Liver (tissue), 9 donors: Measurements from ENCODE around the gene PYROXD2. TPM values are rescaled to one million over a fixed set of nuclear protein-coding genes. Genes with fewer than 3 reads are reported as not detected.

Experiments used
- DNase-seq: peaks from one replicate; pipeline ENCODE4 v3.0.0-alpha.2; 2017; ENCODE audit warnings: low spot score
- H3K27ac ChIP-seq, 2 donors: one replicate each; pipeline ENCODE4 v1.7.0; 2013; ENCODE audit warnings: inconsistent platforms in 2 of 2, low read length in 2 of 2, control low read depth in 1 of 2, low read depth in 1 of 2, mild to moderate bottlenecking in 1 of 2
- H3K27me3 ChIP-seq, 4 donors: one replicate each; pipeline versions ENCODE4 v1.6.1 to v1.7.0; 2013; ENCODE audit warnings: low read length in 3 of 4, inconsistent platforms in 1 of 4, mild to moderate bottlenecking in 1 of 4, moderate library complexity in 1 of 4; ENCODE audit not compliant: control insufficient read depth in 4 of 4, insufficient read depth in 4 of 4
- H3K36me3 ChIP-seq, 4 donors: one replicate each; pipeline versions ENCODE4 v1.6.1 to v1.7.0; 2013; ENCODE audit warnings: low read length in 3 of 4, mild to moderate bottlenecking in 3 of 4, low read depth in 1 of 4, moderate library complexity in 1 of 4; ENCODE audit not compliant: control insufficient read depth in 4 of 4, insufficient read depth in 3 of 4
- H3K4me1 ChIP-seq, 4 donors: one replicate each; pipeline versions ENCODE4 v1.6.1 to v1.7.0; 2013; ENCODE audit warnings: low read length in 3 of 4, mild to moderate bottlenecking in 3 of 4, moderate library complexity in 1 of 4; ENCODE audit not compliant: control insufficient read depth in 4 of 4, insufficient read depth in 4 of 4
- H3K4me3 ChIP-seq, 3 donors: one replicate each; pipeline versions ENCODE4 v1.6.1 to v1.7.0; 2013; ENCODE audit warnings: low read length in 3 of 3, control low read depth in 1 of 3, low read depth in 1 of 3, mild to moderate bottlenecking in 1 of 3
- H3K9ac ChIP-seq, 2 donors: one replicate each; pipeline ENCODE4 v1.7.0; 2013; ENCODE audit warnings: low read length in 2 of 2, mild to moderate bottlenecking in 2 of 2, moderate library complexity in 2 of 2, control low read depth in 1 of 2, low read depth in 1 of 2
- H3K9me3 ChIP-seq, 4 donors: one replicate each; pipeline versions ENCODE4 v1.6.1 to v1.7.0; 2013; ENCODE audit warnings: low read length in 3 of 4; ENCODE audit not compliant: control insufficient read depth in 4 of 4
- CTCF ChIP-seq: fragments of 150-350 bp; IDR thresholded peaks from 2 replicates; pipeline ENCODE4 v1.5.1; 2017; ENCODE audit warnings: improper control_type of control experiment, low read depth, low read length; ENCODE audit not compliant: missing input control
- EGR1 ChIP-seq, 2 donors: IDR thresholded peaks; 2 replicates each; pipeline ENCODE4 v1.6.1; 2016 to 2018; ENCODE audit warnings: antibody characterized with exemption in 2 of 2, low read depth in 2 of 2
- FOXA1 ChIP-seq: IDR thresholded peaks from 2 replicates; pipeline ENCODE4 v1.6.1; 2016; ENCODE audit warnings: antibody characterized with exemption
- FOXA2 ChIP-seq: IDR thresholded peaks from 2 replicates; pipeline ENCODE4 v1.6.1; 2016; ENCODE audit warnings: antibody characterized with exemption
- GABPA ChIP-seq, 2 donors: IDR thresholded peaks in 1 of 2; conservative IDR thresholded peaks in 1 of 2; 2 replicates each; pipeline ENCODE4 v1.6.1; 2016; ENCODE audit warnings: antibody characterized with exemption in 2 of 2, mild to moderate bottlenecking in 1 of 2, moderate library complexity in 1 of 2
- HNF4A ChIP-seq, 2 donors: conservative IDR thresholded peaks; 2 replicates each; pipeline ENCODE4 v1.6.1; 2016; ENCODE audit warnings: antibody characterized with exemption in 2 of 2, mild to moderate bottlenecking in 2 of 2
- HNF4G ChIP-seq: IDR thresholded peaks from 2 replicates; pipeline ENCODE4 v1.6.1; 2016; ENCODE audit warnings: antibody characterized with exemption
- JUND ChIP-seq, 2 donors: IDR thresholded peaks; 2 replicates each; pipeline ENCODE4 v1.6.1; 2016; ENCODE audit warnings: antibody characterized with exemption in 2 of 2
- NR2F2 ChIP-seq: IDR thresholded peaks from 2 replicates; pipeline ENCODE4 v1.6.1; 2016; ENCODE audit warnings: antibody characterized with exemption
- REST ChIP-seq: IDR thresholded peaks from 2 replicates; pipeline ENCODE4 v1.6.1; 2016; ENCODE audit warnings: antibody characterized with exemption, mild to moderate bottlenecking
- SP1 ChIP-seq: IDR thresholded peaks from 2 replicates; pipeline ENCODE4 v1.6.1; 2018; ENCODE audit warnings: antibody characterized with exemption, mild to moderate bottlenecking
- TAF1 ChIP-seq: conservative IDR thresholded peaks from 2 replicates; pipeline ENCODE4 v1.6.1; 2016; ENCODE audit warnings: antibody characterized with exemption, mild to moderate bottlenecking
- YY1 ChIP-seq: IDR thresholded peaks from 2 replicates; pipeline ENCODE4 v1.6.1; 2016; ENCODE audit warnings: antibody characterized with exemption, mild to moderate bottlenecking
- WGBS: extraction: QIAGEN DNeasy Blood & Tissue Kit; methylation state at CpG from one replicate; pipeline ENCODE4 v1.1.7; 2013; 5-methylcytosine and 5-hydroxymethylcytosine counted together
- polyA plus RNA-seq, 2 donors: library from polyadenylated mRNA; stranded (reverse) in 1 of 2; unstranded in 1 of 2; fragments of 200-250 nt in 1 of 2; fragments of >200 nt in 1 of 2; fragmentation: Nextera tagmentation in 1 of 2; extraction: Ambion mirVana in 1 of 2; gene quantifications; one replicate each; pipeline versions ENCODE4 v1.2.1 to v1.2.3, GENCODE V29; 2013 to 2015
- total RNA-seq, 2 donors: library from RNA; depleted of rRNA; stranded (reverse); fragments of >200 nt; gene quantifications; one replicate each; pipeline ENCODE4 v1.2.3, GENCODE V29; 2014
- TF ChIP-seq, protein P1 (sequence below): IDR thresholded peaks from 2 replicates; pipeline ENCODE4 v1.6.1; 2016; ENCODE audit warnings: antibody characterized with exemption
- donor health status: healthy.
- donor health status: healthy.
- donor health status: healthy.
- donor health status: healthy.
- donor health status: healthy.

Gene PYROXD2
- total and polyA plus RNA-seq, 4 donors = 2.3 to 9.0 (median 4.5) TPM

DNA sequence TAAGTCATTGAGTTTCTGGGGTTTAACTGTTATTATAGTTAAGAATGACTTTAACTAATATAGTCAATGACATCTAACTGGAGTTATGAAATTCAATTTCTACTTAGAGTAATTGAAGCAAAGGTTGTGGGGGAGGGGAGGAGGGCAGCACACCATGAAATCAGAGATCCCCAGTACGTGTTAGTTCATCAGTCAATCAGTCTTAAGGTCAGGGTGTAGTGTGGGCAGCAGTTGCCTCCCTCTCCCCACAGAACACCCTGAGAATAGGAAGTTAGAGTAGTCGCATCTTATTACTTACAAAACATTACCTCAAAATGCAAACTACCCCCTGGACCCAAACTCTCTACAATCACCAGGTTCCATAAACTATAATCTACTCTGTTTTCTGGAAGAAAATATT lies 38.7 kb upstream of the PYROXD2 start:
- Histone ChIP-seq H3K27ac (no peak overlapping the region), H3K9ac (no peak overlapping the region), H3K9me3 (no peaks in the 10 kb centered on the region), H3K4me3 (no peak overlapping the region), H3K27me3 (no peaks in the 10 kb centered on the region), H3K36me3 (no peaks in the 10 kb centered on the region), H3K4me1 (peaks cover 0 to 5% (median 2%) of the 10 kb centered on the region in 4 donors)
- 75% methylated on average over 2 of the region's 2 CpGs for WGBS
- no peak for TF ChIP-seq YY1
- no peak for TF ChIP-seq TAF1
- TF ChIP-seq, protein P1, sequence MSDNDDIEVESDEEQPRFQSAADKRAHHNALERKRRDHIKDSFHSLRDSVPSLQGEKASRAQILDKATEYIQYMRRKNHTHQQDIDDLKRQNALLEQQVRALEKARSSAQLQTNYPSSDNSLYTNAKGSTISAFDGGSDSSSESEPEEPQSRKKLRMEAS = no peak
- TF ChIP-seq NR2F2 = no peak
- no peak for DNase-seq

- 22% methylated on average over 1 of the region's 1 CpG for WGBS
- H3K36me3 ChIP-seq = no peaks in the 10 kb centered on the region
- H3K27ac ChIP-seq = no peak overlapping the region
- H3K4me3 ChIP-seq = no peak overlapping the region
- peaks cover 2 to 15% (median 3%) of the 10 kb centered on the region in 4 donors for H3K4me1 ChIP-seq
- H3K9ac ChIP-seq = no peak overlapping the region
- DNase-seq = no peak
- no peak for TF ChIP-seq FOXA1
- TF ChIP-seq SP1 = peak; percentile 48
- TF ChIP-seq HNF4A (conservative IDR thresholded peaks at IDR 0.05) = peak; percentile 43 to 69
- no peak for TF ChIP-seq EGR1 (IDR thresholded peaks at IDR 0.05; ENCODE audit: low read depth in 2 of 2)
- peak; percentile 31 for TF ChIP-seq HNF4G
- no peak for TF ChIP-seq YY1
- no peak for TF ChIP-seq NR2F2
- no peaks in the 10 kb centered on the region for H3K9me3 ChIP-seq
- no peaks in the 10 kb centered on the region for H3K27me3 ChIP-seq
These were observed 35.6 kb upstream of the PYROXD2 start for GRCh38 chr10:98450618-98451017.

- H3K36me3 ChIP-seq = peaks cover 0 to 9% (median 2%) of the 10 kb centered on the region in 4 donors
- no peak for TF ChIP-seq REST
- TF ChIP-seq NR2F2 = no peak
- TF ChIP-seq FOXA2 = no peak
- TF ChIP-seq, protein P1 = no peak
- no peak for TF ChIP-seq HNF4G
- TF ChIP-seq JUND (IDR thresholded peaks at IDR 0.05) = no peak
- no peak for TF ChIP-seq EGR1 (IDR thresholded peaks at IDR 0.05; ENCODE audit: low read depth in 2 of 2)
- no peak for TF ChIP-seq YY1
- no peak for TF ChIP-seq GABPA (IDR thresholded peaks at IDR 0.05 in 1 of 2, conservative IDR thresholded peaks at IDR 0.05 in 1 of 2)
- TF ChIP-seq CTCF = no peak
- H3K4me1 ChIP-seq = peaks cover 2 to 16% (median 4%) of the 10 kb centered on the region in 4 donors
- H3K9me3 ChIP-seq = no peaks in the 10 kb centered on the region
- no peak overlapping the region for H3K27ac ChIP-seq
- no peak for DNase-seq
- no peaks in the 10 kb centered on the region for H3K27me3 ChIP-seq
- no peak overlapping the region for H3K4me3 ChIP-seq
- no peak overlapping the region for H3K9ac ChIP-seq
These were observed 34.3 kb upstream of the PYROXD2 start for GRCh38 chr10:98449287-98449686.
